ENCODE data around the gene TMA7. TPM values are rescaled to one million over a fixed set of nuclear protein-coding genes. Genes with fewer than 3 reads are reported as not detected.

TMA7 gene
- total and polyA plus RNA-seq, 2 of the 13 experiments (the other 11 are each of a cell fraction or from before 2014, with no cell fraction given), result 100 to 486 TPM

- peak; percentile 86; the same call in 1 of the 2 replicates for TF ChIP-seq KLF15 (CRISPR knock-in tag; IDR thresholded peaks at IDR 0.05; ENCODE audit: borderline replicate concordance)
- no peak for TF ChIP-seq ZFP62 (CRISPR knock-in tag; IDR thresholded peaks at IDR 0.05)
- TF ChIP-seq ZNF572 (CRISPR knock-in tag; IDR thresholded peaks at IDR 0.05), result no peak; the same call in 1 of the 2 replicates
- TF ChIP-seq NR2F1 (CRISPR knock-in tag; IDR thresholded peaks at IDR 0.05), result peak; percentile 32 to 36; a peak in 1 of 4 replicates
- peak; percentile 89 for TF ChIP-seq ZBTB10 (CRISPR knock-in tag; IDR thresholded peaks at IDR 0.05; ENCODE audit: borderline replicate concordance)
- no peak for TF ChIP-seq MXD1 (CRISPR knock-in tag; IDR thresholded peaks at IDR 0.05)
- TF ChIP-seq PRDM15 (CRISPR knock-in tag; IDR thresholded peaks at IDR 0.05), result no peak; the same call in 1 of the 2 replicates
- TF ChIP-seq SP4 (CRISPR knock-in tag; IDR thresholded peaks at IDR 0.05), result no peak
- TF ChIP-seq KDM6A (CRISPR knock-in tag; IDR thresholded peaks at IDR 0.05; ENCODE audit: low read depth), result peak; percentile 95
- peak; percentile 94 for TF ChIP-seq BCL3 (CRISPR knock-in tag; IDR thresholded peaks at IDR 0.05)
- TF ChIP-seq ZMAT5 (CRISPR knock-in tag; IDR thresholded peaks at IDR 0.05; ENCODE audit: borderline replicate concordance, low read depth), result no peak
- peak; percentile 99 for TF ChIP-seq TARDBP (CRISPR knock-in tag; IDR thresholded peaks at IDR 0.05)
- TF ChIP-seq RBAK (CRISPR knock-in tag; IDR thresholded peaks at IDR 0.05), result no peak; the same call in 1 of the 2 replicates
- no peak for TF ChIP-seq DNMT1 (CRISPR knock-in tag; IDR thresholded peaks at IDR 0.05)
Observed at GRCh38 chr3:48429960-48430707, 9.9 kb upstream of the TMA7 start, which contains the start of gene PLXNB1 (continued).
